K562 (cell line): ENCODE results near the gene EPB41L1. TPM values are rescaled to one million over a fixed set of nuclear protein-coding genes. Genes with fewer than 3 reads are reported as not detected.

ENCODE experiments used
- ATAC-seq: fragments of 200-7000 bp; cut with Tn5 transposase; 3 replicates; pipeline ENCODE4 v1.9.1; 2020; ENCODE audit warnings: moderate library complexity
- BruUV-seq: library from RNA; stranded (reverse); fragments of 400-500 nt; replicated peaks from 2 replicates; lab custom pipeline; 2021; lab: Mats Ljungman, UMichigan
- CTCF ChIA-PET: fragments of 300-600 bp; formaldehyde crosslinking; extraction: SDS; loops from one replicate; lab custom pipeline; 2021; ENCODE audit warnings: low intra/inter-chr PET ratio; lab: Yijun Ruan, JAX
- POLR2A ChIA-PET: fragments of 300-600, 350-650 bp; sonication (Branson Sonifier 250); formaldehyde crosslinking; extraction: SDS; loops from one replicate; lab custom pipeline; 2021; ENCODE audit warnings: antibody characterized with exemption, inconsistent platforms; lab: Yijun Ruan, JAX
- DNase-seq, 4 experiments: peaks; one replicate each; pipeline versions ENCODE4 v3.0.0 to v3.0.0-alpha.2; 2011 to 2018; ENCODE audit warnings: low spot score in 3 of 4, mixed read lengths in 3 of 4; ENCODE audit errors: extremely low read depth in 1 of 4
- FAIRE-seq: peaks from 2 replicates; lab custom pipeline; 2011; peaks lifted over from hg19 to GRCh38; lab: Jason Lieb, UNC
- H2AFZ ChIP-seq: 2 replicates; pipeline ENCODE4 v1.6.0; 2011; ENCODE audit warnings: low read depth, low read length, control low read depth, inconsistent platforms
- H3K27ac ChIP-seq: fragments of 200-600 bp; 3 replicates; pipeline ENCODE4 v1.8.0; 2011; ENCODE audit warnings: low read depth, mild to moderate bottlenecking, control low read depth, inconsistent platforms, low read length, moderate library complexity, mixed read lengths; ENCODE audit errors: extremely low read depth
- H3K27me3 ChIP-seq, 2 experiments: fragments of 300-600 bp in 1 of 2; 2 replicates in 1 of 2; 3 replicates in 1 of 2; pipeline versions ENCODE4 v1.6.0 to v1.8.0; 2011; ENCODE audit warnings: inconsistent platforms in 2 of 2, low read length in 2 of 2, mild to moderate bottlenecking in 1 of 2, mixed read lengths in 1 of 2, moderate library complexity in 1 of 2; ENCODE audit not compliant: control insufficient read depth in 2 of 2, insufficient read depth in 2 of 2
- H3K36me3 ChIP-seq: fragments of 300-600 bp; 3 replicates; pipeline ENCODE4 v1.8.0; 2011; ENCODE audit warnings: mild to moderate bottlenecking, low read length, inconsistent platforms; ENCODE audit not compliant: control insufficient read depth, insufficient read depth
- H3K4me1 ChIP-seq, 2 experiments: fragments of 200-600 bp in 1 of 2; replicated peaks in 1 of 2; 2 replicates in 1 of 2; 3 replicates in 1 of 2; pipeline versions ENCODE4 v1.5.1 to v1.8.0; 2011; ENCODE audit warnings: inconsistent platforms in 2 of 2, low read length in 2 of 2, mild to moderate bottlenecking in 1 of 2, mixed read lengths in 1 of 2, moderate library complexity in 1 of 2; ENCODE audit not compliant: control insufficient read depth in 2 of 2, insufficient read depth in 2 of 2
- H3K4me2 ChIP-seq: 2 replicates; pipeline ENCODE4 v1.6.1; 2011; ENCODE audit warnings: low read length, control low read depth, inconsistent platforms, mixed read lengths; ENCODE audit not compliant: insufficient read depth
- H3K4me3 ChIP-seq: fragments of 200-600 bp; sonication (generic), shearing (Covaris generic); 2 replicates; pipeline ENCODE4 v1.5.1; 2016; ENCODE audit warnings: control low read depth, inconsistent platforms
- H3K79me2 ChIP-seq: fragments of 200-600 bp; 3 replicates; pipeline ENCODE4 v1.8.0; 2011; ENCODE audit warnings: low read length, inconsistent platforms; ENCODE audit not compliant: control insufficient read depth, insufficient read depth
- H3K9ac ChIP-seq, 2 experiments: 2 replicates each; pipeline versions ENCODE4 v1.6.0 to v1.6.1; 2011; ENCODE audit warnings: low read depth in 2 of 2, low read length in 2 of 2, control low read depth in 1 of 2, inconsistent platforms in 1 of 2, mild to moderate bottlenecking in 1 of 2, mixed read lengths in 1 of 2; ENCODE audit not compliant: insufficient read depth in 1 of 2
- H3K9me1 ChIP-seq: one replicate; pipeline ENCODE4 v1.6.0; 2011; ENCODE audit warnings: inconsistent platforms, mild to moderate bottlenecking, low read length, moderate library complexity; ENCODE audit not compliant: control insufficient read depth, insufficient read depth
- H3K9me3 ChIP-seq: replicated peaks from 2 replicates; pipeline ENCODE4 v1.5.1; 2011; ENCODE audit warnings: low read depth, low read length, inconsistent platforms; ENCODE audit not compliant: control insufficient read depth, insufficient read depth
- H4K20me1 ChIP-seq: replicated peaks from 2 replicates; pipeline ENCODE4 v1.6.1; 2011; ENCODE audit warnings: low read length, inconsistent platforms, mixed read lengths; ENCODE audit not compliant: control insufficient read depth, insufficient read depth
- BCOR ChIP-seq: fragments of 450-650 bp; IDR thresholded peaks from 2 replicates; pipeline ENCODE4 v1.6.1; 2016
- BRD9 ChIP-seq: fragments of 450-650 bp; IDR thresholded peaks from 2 replicates; pipeline ENCODE4 v1.6.1; 2018; ENCODE audit warnings: low read depth; ENCODE audit not compliant: partially characterized antibody
- DPF2 ChIP-seq: fragments of 450-650 bp; IDR thresholded peaks from 2 replicates; pipeline ENCODE4 v1.6.1; 2016
- ESRRA ChIP-seq: fragments of 450-650 bp; IDR thresholded peaks from 2 replicates; pipeline ENCODE4 v1.6.1; 2014; ENCODE audit warnings: low read depth, mild to moderate bottlenecking, moderate library complexity, borderline replicate concordance
- ETS2 ChIP-seq: IDR thresholded peaks from 2 replicates; pipeline ENCODE4 v1.6.1; 2016; ENCODE audit warnings: borderline replicate concordance, missing genetic modification characterization, mild to moderate bottlenecking, moderate library complexity, missing compliant biosample characterization; ENCODE audit not compliant: poor library complexity, severe bottlenecking
- KDM1A ChIP-seq, 2 experiments: fragments of 450-650 bp; IDR thresholded peaks; 2 replicates each; pipeline ENCODE4 v1.6.1; 2016; ENCODE audit warnings: mild to moderate bottlenecking in 2 of 2
- MYC ChIP-seq, 2 experiments: fragments of 250-450 bp in 1 of 2; sonication (Bioruptor Pico) in 1 of 2; IDR thresholded peaks; 2 replicates each; pipeline versions ENCODE4 v1.5.1 to v1.6.1; 2012 to 2021; ENCODE audit warnings: low read depth in 2 of 2, borderline replicate concordance in 1 of 2, improper control_type of control experiment in 1 of 2, low read length in 1 of 2, mild to moderate bottlenecking in 1 of 2, moderate library complexity in 1 of 2
- RBM25 ChIP-seq: fragments of 200-400 bp; formaldehyde crosslinking; IDR thresholded peaks from 2 replicates; pipeline ENCODE4 v1.6.1; 2018; ENCODE audit warnings: low read length, low read depth, moderate library complexity; ENCODE audit not compliant: severe bottlenecking
- SRF ChIP-seq, 2 experiments: fragments of 250-450, 450-650 bp in 1 of 2; sonication (Bioruptor Pico) in 1 of 2; sonication (generic) in 1 of 2; formaldehyde crosslinking; IDR thresholded peaks; 2 replicates each; pipeline versions ENCODE4 v1.5.0 to v1.5.1; 2020 to 2022; ENCODE audit warnings: mild to moderate bottlenecking in 1 of 2, missing genetic modification reagents in 1 of 2
- TEAD1 ChIP-seq, 2 experiments: fragments of 450-650 bp in 1 of 2; sonication (generic) in 1 of 2; formaldehyde crosslinking; IDR thresholded peaks; 2 replicates each; pipeline versions ENCODE4 v1.4.0 to v1.8.0; 2020 to 2022; ENCODE audit warnings: mild to moderate bottlenecking in 2 of 2, missing genetic modification reagents in 1 of 2
- ZFP36 ChIP-seq: fragments of 150-350 bp; IDR thresholded peaks from 2 replicates; pipeline ENCODE4 v1.6.1; 2018; ENCODE audit warnings: low read length, low read depth; ENCODE audit not compliant: partially characterized antibody
- WGBS: fragments of 100-300 bp; shearing (Covaris generic); methylation state at CpG from one replicate; pipeline ENCODE4 v1.1.6; 2016; ENCODE audit warnings: low coverage, mixed read lengths; ENCODE audit not compliant: insufficient coverage; ENCODE audit errors: missing lambda C conversion rate; 5-methylcytosine and 5-hydroxymethylcytosine counted together
- in situ Hi-C: fragments of 300-500 bp; cut with MboI; formaldehyde crosslinking; loops from 4 replicates; pipeline ENCODE4 v1.15.0; 2018; ENCODE audit warnings: inconsistent platforms, mixed read lengths
- intact Hi-C: fragments of 100-400 bp; cut with micrococcal nuclease; formaldehyde crosslinking; loops from 2 replicates; pipeline ENCODE4 v1.14.2; 2022
- polyA plus RNA-seq, 8 experiments: library from polyadenylated mRNA; depleted of rRNA in 4 of 8; stranded (reverse) in 5 of 8; unstranded in 3 of 8; fragments of >200 nt; fragmentation: Nextera tagmentation in 2 of 8; fragmentation: Illumina TruSeq in 1 of 8; extraction: Ambion mirVana in 2 of 8; extraction: Trizol in 1 of 8; gene quantifications; 2 replicates each; pipeline versions ENCODE4 v1.2.1 to v1.2.3, GENCODE V29; 2011 to 2014; ENCODE audit warnings: inconsistent platforms in 1 of 8, missing spikeins in 1 of 8
- total RNA-seq, 7 experiments: library from RNA; depleted of rRNA in 6 of 7; stranded (reverse); fragments of >200 nt in 6 of 7; fragmentation: Illumina TruSeq in 2 of 7; extraction: Trizol in 2 of 7; gene quantifications; 2 replicates each; pipeline versions ENCODE4 v1.2.1 to v1.2.3, GENCODE V29; 2011 to 2021; ENCODE audit warnings: low replicate concordance in 1 of 7
- TF ChIP-seq, protein P1 (sequence below): fragments of 450-650 bp; IDR thresholded peaks from 2 replicates; pipeline ENCODE4 v1.7.0; 2016; ENCODE audit warnings: borderline replicate concordance

EPB41L1 gene
- total and polyA plus RNA-seq, 9 of the 15 experiments (the other 6 are each of a cell fraction or from before 2014, with no cell fraction given) = 0.11 to 4.3 (median 1.3) TPM

DNA sequence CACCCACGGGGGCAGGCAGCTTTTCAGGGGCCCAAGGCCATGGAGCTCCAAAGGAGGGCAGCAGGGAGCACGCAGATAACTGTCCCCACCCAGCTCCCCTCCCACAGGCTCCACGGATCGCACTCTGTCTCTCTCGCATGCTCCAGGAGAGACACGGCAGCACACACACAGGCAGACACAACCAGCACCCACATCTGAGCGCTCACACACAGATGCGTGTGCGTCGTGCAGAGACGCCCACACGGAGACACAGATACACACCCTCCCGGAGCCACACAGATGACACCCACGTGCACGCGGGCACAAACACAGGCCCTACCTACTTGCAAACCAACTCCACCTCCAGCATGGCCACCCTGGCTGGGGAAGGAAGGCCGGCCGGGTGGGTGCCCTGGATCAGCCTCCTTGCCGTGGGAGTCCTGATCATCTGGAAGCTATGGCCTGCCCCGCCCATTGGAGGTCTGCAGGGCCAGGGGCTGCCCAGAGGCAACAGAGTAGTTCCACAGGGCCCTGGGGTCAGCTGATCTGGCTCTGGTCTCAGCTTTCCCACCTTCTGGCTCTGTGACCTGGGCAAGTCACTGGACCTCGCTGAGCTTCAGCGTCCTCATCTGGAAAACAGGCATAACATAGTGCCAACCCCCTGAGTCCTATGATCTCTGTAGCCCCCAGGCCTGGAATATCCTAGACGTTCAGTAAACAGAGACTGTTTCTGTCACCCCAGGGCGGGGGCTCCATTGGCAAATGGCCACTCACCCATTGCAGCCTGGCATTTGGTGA, 113.3 kb downstream of the EPB41L1 start (continued):
- TF ChIP-seq, protein P1, sequence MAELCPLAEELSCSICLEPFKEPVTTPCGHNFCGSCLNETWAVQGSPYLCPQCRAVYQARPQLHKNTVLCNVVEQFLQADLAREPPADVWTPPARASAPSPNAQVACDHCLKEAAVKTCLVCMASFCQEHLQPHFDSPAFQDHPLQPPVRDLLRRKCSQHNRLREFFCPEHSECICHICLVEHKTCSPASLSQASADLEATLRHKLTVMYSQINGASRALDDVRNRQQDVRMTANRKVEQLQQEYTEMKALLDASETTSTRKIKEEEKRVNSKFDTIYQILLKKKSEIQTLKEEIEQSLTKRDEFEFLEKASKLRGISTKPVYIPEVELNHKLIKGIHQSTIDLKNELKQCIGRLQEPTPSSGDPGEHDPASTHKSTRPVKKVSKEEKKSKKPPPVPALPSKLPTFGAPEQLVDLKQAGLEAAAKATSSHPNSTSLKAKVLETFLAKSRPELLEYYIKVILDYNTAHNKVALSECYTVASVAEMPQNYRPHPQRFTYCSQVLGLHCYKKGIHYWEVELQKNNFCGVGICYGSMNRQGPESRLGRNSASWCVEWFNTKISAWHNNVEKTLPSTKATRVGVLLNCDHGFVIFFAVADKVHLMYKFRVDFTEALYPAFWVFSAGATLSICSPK = no peak
- TF ChIP-seq DPF2 (no peak), MYC (IDR thresholded peaks at IDR 0.05; ENCODE audit: low read depth, low read length) (no peak), MYC (CRISPR knock-in tag; IDR thresholded peaks at IDR 0.05; ENCODE audit: borderline replicate concordance, low read depth) (no peak)

DNA sequence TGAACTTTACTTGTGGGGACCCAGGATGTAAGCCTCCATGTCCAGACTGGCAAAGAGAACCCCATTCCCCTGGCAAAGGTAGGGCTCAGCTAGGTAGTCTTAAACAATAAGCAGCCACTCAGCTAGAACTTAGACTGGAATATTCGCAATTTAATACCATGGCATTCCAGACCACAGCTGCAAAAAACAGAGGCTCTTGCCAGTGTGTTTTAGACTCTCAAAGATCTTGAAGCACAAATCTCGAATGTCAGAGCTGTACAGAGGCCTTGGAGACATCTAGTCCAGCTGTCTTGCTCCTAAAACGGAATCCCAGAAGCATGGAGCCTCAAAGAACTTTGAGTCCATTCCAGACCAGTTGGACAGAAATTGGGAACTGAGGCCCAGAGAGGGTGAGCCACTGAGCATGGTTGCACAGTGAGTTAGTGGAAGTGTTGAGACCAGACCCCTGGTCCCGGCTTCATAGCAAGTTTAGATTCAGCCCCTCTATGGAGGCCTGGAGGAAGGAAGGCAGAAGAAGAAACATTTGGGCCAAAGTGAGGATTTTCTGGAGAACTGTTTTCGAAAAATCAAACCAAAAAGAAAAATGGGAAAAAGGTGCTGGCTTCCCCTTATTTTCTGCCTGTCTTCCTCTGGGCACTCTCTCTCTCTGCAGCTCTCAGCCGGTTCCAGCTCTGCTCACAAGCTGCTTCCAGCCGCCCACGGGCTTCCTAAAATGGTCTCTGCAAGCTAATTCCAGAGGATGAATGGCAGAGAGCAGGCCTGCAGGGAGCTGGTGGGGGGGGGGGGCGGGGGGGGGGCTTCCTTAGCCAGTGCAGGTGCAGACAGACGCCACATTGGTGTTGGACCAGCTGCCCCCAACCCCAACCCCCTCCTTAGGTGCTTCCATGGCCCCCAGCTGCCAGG, 114.2 kb downstream of the EPB41L1 start:
- no TSS peak for BruUV-seq
- FAIRE-seq = no peak
- Histone ChIP-seq H3K9ac (no peak overlapping the region), H4K20me1 (peaks cover 24% of the 10 kb centered on the region; the same call in 1 of the 2 replicates), H3K4me1 (peaks cover 0 to 11% of the 10 kb centered on the region in 2 experiments; a peak in 2 of 5 replicates), H3K27ac (no peak overlapping the region), H3K27me3 (peaks cover 49 to 79% of the 10 kb centered on the region in 2 experiments), H3K9me1 (no peaks in the 10 kb centered on the region), H3K4me3 (no peak overlapping the region), H3K9me3 (no peaks in the 10 kb centered on the region)
- no peak for DNase-seq
- ATAC-seq = no peak
- in situ Hi-C loops (no loop called here), intact Hi-C loops (no loop called here)
- TF ChIP-seq BCOR = peak; percentile 78
- TF ChIP-seq ETS2 (tag) = no peak
- peak; percentile 57 for TF ChIP-seq BRD9
- TF ChIP-seq SRF (CRISPR knock-in tag; IDR thresholded peaks at IDR 0.05) = no peak
- TF ChIP-seq ZFP36 = peak; percentile 57
- 0 out of 4 replicates have a peak, but pooled peaks of 1 of the 2 experiments have one; percentile 27 for TF ChIP-seq KDM1A (IDR thresholded peaks at IDR 0.05)
- TF ChIP-seq ESRRA = no peak
- peak; percentile 8 for TF ChIP-seq RBM25
- no peak for TF ChIP-seq TEAD1 (CRISPR knock-in tag; IDR thresholded peaks at IDR 0.05)
- TF ChIP-seq, all 486 proteins: peak for 5
- no peaks in the 10 kb centered on the region for H3K79me2 ChIP-seq
- no peaks in the 10 kb centered on the region for H3K36me3 ChIP-seq
- H2AFZ ChIP-seq = no peak overlapping the region
- ChIA-PET CTCF (no interaction called here), POLR2A (interaction anchor here (0.6 kb wide), 1 partner anchor 441 kb away, joined by 3 read pairs; no protein-coding TSS in a partner anchor)
- WGBS = 3% methylated on average over 8 of the region's 10 CpGs
- no peak overlapping the region for H3K4me2 ChIP-seq
